ENCODE measurements around the gene TMED10. TPM values are rescaled to one million over a fixed set of nuclear protein-coding genes. Genes with fewer than 3 reads are reported as not detected.
A peak's percentile ranks its signal among the peaks of the same experiment; 100 is the strongest.

TMED10 gene
- total RNA-seq, 2 donors from 2014 or later = 261 to 325 TPM

DNA sequence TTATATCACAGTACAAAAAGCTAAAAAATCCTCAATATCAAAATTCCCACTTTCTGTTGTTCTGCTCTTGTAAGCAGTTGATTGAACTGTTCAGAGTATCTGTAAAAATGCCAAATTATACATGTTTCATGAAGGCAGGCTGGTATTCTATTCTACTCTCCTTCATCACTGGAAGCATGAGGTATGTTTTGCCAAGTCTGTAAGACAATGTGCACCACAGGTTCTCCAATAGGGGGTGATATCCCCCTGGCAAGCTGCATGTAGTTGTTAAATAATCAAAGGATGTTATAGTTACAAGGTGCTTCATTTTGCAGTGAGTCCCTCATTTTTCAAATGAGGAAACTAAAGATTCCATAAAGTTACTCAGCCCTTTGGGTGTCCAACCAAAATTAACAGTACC, 34.4 kb downstream of the TMED10 start:
- TF ChIP-seq, protein P1, sequence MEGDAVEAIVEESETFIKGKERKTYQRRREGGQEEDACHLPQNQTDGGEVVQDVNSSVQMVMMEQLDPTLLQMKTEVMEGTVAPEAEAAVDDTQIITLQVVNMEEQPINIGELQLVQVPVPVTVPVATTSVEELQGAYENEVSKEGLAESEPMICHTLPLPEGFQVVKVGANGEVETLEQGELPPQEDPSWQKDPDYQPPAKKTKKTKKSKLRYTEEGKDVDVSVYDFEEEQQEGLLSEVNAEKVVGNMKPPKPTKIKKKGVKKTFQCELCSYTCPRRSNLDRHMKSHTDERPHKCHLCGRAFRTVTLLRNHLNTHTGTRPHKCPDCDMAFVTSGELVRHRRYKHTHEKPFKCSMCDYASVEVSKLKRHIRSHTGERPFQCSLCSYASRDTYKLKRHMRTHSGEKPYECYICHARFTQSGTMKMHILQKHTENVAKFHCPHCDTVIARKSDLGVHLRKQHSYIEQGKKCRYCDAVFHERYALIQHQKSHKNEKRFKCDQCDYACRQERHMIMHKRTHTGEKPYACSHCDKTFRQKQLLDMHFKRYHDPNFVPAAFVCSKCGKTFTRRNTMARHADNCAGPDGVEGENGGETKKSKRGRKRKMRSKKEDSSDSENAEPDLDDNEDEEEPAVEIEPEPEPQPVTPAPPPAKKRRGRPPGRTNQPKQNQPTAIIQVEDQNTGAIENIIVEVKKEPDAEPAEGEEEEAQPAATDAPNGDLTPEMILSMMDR (IDR thresholded peaks at IDR 0.05) = peak in 1 of 2 donors; percentile 56
- Histone ChIP-seq H3K9me3 (no peaks in the 10 kb centered on the region), H3K36me3 (peaks cover 11% of the 10 kb centered on the region), H3K27me3 (no peaks in the 10 kb centered on the region), H3K4me1 (peaks cover 0 to 70% of the 10 kb centered on the region in 2 donors), H3K4me3 (no peak overlapping the region), H3K27ac (peak overlapping the region; percentile 13 to 26)
- DNase-seq (ENCODE audit: low spot score) = no peak

GRCh38 chr14:75141062-75141461, 35.4 kb downstream of the TMED10 start:
- H3K4me3 ChIP-seq = no peak overlapping the region
- H3K4me1 ChIP-seq = peaks cover 0 to 61% of the 10 kb centered on the region in 2 donors
- H3K9me3 ChIP-seq = no peaks in the 10 kb centered on the region
- TF ChIP-seq, protein P1 (IDR thresholded peaks at IDR 0.05) = no peak
- peaks cover 7% of the 10 kb centered on the region for H3K36me3 ChIP-seq
- H3K27ac ChIP-seq = no peak overlapping the region
- DNase-seq (ENCODE audit: low spot score) = no peak
- no peaks in the 10 kb centered on the region for H3K27me3 ChIP-seq

DNA sequence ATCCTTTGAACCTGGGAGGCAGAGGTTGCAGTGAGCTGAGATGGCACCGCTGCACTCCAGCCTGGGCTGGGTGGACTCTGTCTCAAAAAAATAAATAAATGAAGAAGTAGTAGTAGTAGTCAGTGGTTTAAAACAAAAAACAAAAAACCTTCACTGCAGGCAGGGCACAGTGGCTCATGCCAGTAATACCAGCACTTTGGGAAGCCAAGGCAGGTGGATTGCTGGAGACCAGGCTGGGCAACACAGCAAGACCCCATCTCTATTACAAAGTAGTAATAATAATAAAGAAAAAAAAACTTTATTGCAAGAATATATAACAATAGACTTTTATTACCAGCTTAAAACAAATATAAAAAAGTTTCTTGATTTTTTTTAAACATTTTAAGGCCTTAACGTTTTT, 35.8 kb downstream of the TMED10 start:
- no peak for DNase-seq (ENCODE audit: low spot score)
- H3K36me3 ChIP-seq = peaks cover 8% of the 10 kb centered on the region
- H3K4me1 ChIP-seq = peaks cover 0 to 56% of the 10 kb centered on the region in 2 donors
- TF ChIP-seq, protein P1 (IDR thresholded peaks at IDR 0.05) = no peak
- H3K27me3 ChIP-seq = no peaks in the 10 kb centered on the region
- no peaks in the 10 kb centered on the region for H3K9me3 ChIP-seq
- H3K4me3 ChIP-seq = no peak overlapping the region
- no peak overlapping the region for H3K27ac ChIP-seq

DNA sequence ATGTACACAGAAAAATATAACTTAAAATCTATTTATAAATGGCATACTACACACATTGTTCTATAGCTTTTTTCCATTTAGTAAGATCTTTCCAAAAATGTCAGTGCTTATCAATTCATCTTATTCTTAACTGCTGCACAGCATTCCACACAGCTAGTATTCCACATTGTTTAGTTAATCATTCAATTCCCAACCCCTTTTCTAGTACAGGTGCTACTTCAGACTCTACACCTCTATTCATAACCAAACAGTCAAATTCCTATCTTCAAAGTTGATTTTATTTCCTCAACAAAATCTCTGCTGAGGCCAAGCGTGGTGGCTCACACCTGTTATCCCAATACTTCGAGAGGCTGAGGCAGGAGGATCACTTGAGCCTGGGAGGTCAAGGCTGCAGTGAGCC, 37.2 kb downstream of the TMED10 start:
- Histone ChIP-seq H3K9me3 (no peaks in the 10 kb centered on the region), H3K36me3 (peaks cover 16% of the 10 kb centered on the region), H3K4me1 (peaks cover 0 to 42% of the 10 kb centered on the region in 2 donors), H3K27ac (no peak overlapping the region), H3K4me3 (no peak overlapping the region), H3K27me3 (no peaks in the 10 kb centered on the region)
- TF ChIP-seq, protein P1 (IDR thresholded peaks at IDR 0.05) = no peak
- no peak for DNase-seq (ENCODE audit: low spot score)

DNA sequence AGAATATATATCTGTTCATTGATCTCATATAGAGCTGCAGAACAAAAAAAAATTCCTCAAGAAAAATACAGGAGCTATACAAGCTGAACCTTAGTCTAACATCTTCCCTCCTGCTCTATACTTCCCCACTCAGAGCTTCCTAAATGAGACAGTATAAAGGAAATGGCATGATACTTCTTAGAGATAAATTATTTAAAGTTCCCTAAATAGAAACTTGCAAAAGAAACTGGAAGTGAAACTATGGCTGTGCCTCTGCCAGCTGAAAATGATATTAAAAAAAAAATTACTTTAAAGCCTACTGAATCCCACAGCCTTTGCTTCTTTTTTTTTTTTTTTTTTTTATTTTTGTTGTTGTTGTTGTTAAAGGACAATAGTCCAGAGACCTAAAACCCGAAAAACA, 37.9 kb downstream of the TMED10 start:
- peaks cover 0 to 35% of the 10 kb centered on the region in 2 donors for H3K4me1 ChIP-seq
- TF ChIP-seq, protein P1 (IDR thresholded peaks at IDR 0.05) = no peak

DNA sequence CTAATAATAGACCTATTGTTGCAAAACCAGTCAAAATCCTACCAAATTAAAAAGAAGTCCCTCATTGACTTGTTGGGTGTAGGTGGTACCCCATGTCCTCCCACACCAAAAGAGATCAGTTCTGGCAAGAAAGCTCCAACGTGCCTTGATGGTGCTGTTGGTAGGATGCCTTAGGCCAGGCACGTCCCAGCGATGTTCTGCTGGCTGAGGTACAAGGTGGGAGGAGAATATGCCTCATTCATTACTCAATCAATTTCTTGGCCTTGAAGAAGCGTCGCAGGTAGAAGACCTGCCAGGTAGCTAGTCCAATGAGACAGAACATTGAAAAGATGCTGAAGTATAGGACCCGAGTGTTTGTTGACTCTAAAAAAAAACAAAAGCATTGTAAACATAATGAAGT, 41.8 kb downstream of the TMED10 start:
- Histone ChIP-seq H3K27me3 (no peaks in the 10 kb centered on the region), H3K9me3 (no peaks in the 10 kb centered on the region), H3K4me1 (peaks cover 0 to 18% of the 10 kb centered on the region in 2 donors), H3K27ac (no peak overlapping the region), H3K4me3 (no peak overlapping the region), H3K36me3 (peaks cover 29% of the 10 kb centered on the region)
- no peak for DNase-seq (ENCODE audit: low spot score)
- TF ChIP-seq, protein P1 (IDR thresholded peaks at IDR 0.05) = no peak

More for the DNA sequence above, 37.9 kb downstream of the TMED10 start:
- Histone ChIP-seq H3K4me3 (no peak overlapping the region), H3K36me3 (peaks cover 23% of the 10 kb centered on the region), H3K27ac (peak overlapping the region in 1 of 2 donors; percentile 8), H3K27me3 (no peaks in the 10 kb centered on the region), H3K9me3 (no peaks in the 10 kb centered on the region)
- no peak for DNase-seq (ENCODE audit: low spot score)

All from right atrium auricular region (tissue), 2 donors.